ENCODE data around the gene GRIN3B.

GRIN3B gene

DNA sequence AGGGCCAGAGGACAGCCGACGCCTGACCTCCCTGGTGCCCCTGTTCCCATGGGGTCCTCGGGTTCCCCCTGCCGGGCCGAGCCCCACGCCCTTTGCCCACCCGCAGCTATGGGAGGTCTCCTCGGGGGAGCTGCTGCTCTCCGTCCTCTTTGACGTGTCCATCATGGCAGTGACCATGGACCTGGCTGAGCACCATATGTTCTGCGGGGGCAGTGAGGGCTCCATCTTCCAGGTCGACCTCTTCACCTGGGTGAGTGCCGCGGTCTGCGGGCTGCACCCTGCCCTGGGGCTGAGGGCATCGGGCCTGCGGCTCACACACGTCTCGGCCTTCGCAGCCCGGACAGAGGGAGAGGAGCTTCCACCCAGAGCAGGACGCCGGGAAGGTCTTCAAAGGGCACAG is 9.5 kb upstream of the GRIN3B start:
- ChIA-PET POLR2A (no interaction called here), CTCF (interaction anchor here (1.2 kb wide), 1 partner anchor 9 kb away, joined by 3 read pairs; no protein-coding TSS in a partner anchor)
- TF ChIP-seq, protein P1, sequence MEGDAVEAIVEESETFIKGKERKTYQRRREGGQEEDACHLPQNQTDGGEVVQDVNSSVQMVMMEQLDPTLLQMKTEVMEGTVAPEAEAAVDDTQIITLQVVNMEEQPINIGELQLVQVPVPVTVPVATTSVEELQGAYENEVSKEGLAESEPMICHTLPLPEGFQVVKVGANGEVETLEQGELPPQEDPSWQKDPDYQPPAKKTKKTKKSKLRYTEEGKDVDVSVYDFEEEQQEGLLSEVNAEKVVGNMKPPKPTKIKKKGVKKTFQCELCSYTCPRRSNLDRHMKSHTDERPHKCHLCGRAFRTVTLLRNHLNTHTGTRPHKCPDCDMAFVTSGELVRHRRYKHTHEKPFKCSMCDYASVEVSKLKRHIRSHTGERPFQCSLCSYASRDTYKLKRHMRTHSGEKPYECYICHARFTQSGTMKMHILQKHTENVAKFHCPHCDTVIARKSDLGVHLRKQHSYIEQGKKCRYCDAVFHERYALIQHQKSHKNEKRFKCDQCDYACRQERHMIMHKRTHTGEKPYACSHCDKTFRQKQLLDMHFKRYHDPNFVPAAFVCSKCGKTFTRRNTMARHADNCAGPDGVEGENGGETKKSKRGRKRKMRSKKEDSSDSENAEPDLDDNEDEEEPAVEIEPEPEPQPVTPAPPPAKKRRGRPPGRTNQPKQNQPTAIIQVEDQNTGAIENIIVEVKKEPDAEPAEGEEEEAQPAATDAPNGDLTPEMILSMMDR (IDR thresholded peaks at IDR 0.05; ENCODE audit: control extremely low read depth, extremely low read depth, low read depth, missing control alignments), result no peak
- no peak for DNase-seq (ENCODE audit: extremely low spot score)

DNA sequence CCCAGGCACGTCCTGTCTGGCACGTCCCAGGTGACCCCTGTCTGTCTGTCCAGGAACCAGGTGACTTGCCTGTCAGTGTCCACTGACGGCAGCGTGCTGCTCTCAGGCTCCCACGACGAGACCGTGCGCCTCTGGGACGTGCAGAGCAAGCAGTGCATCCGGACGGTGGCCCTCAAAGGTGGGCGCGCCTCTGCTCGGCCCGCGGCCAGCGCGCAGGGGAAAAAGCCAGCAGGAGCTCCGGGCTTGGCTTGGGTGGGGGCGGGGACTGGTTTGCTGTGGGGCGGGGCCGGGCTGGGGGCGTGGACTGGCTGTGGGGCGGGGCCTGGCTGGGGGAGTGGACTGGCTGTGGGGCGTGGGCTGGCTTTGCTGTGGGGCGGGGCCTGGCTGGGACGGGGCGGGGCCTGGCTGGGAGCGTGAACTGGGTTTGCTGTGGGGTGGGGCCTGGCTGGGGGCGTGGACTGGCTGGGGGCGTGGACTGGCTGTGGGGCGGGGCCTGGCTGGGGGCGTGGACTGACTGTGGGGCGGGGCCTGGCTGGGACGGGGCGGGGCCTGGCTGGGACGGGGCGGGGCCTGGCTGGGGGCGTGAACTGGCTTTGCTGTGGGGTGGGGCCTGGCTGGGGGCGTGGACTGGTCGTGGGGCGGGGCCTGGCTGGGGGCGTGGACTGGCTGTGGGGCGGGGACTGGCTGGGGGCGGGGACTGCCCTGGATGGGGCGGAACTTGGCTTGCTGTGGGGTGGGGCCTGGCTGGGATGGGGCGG is 8.9 kb upstream of the GRIN3B start:
- DNase-seq (ENCODE audit: extremely low spot score), result peak; percentile 63
- POLR2A ChIA-PET, result no interaction called here
- CTCF ChIA-PET, result interaction anchor here (1.2 kb wide), 1 partner anchor 9 kb away, joined by 3 read pairs; no protein-coding TSS in a partner anchor
- TF ChIP-seq, protein P1 (IDR thresholded peaks at IDR 0.05; ENCODE audit: control extremely low read depth, extremely low read depth, low read depth, missing control alignments), result no peak

DNA sequence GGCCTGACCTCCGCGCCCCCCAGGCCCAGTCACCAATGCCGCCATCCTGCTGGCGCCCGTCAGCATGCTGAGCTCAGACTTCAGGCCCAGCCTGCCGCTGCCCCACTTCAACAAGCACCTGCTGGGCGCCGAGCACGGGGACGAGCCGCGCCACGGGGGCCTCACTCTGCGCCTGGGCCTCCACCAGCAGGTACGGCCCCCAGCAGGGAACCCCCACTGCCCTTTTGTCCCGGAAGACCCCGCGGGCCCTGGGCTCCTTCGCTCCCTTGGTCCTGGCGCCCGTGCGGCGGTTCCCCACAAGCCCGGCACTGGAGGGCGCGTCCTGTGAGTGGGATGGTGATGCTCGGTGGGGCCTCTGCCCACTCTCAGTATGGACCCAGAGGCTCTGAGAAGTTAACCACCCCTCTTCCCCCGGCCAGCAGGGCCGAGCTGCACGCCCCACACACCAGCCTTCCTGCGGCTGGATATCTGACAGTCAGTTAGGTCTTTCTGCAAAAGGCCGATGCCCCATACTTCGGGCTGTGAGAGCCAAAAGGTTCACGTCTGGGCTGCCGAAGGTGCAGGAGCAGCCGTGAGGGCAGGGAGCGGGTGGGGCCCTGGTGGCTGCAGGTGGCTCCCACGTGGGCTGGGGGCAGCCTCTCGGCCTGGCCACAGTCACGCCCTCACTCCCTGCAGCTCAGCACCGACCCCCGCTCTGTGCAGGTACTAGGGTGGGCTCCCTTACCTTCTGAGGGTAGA is 8.1 kb upstream of the GRIN3B start:
- DNase-seq (ENCODE audit: extremely low spot score), result no peak
- TF ChIP-seq, protein P1 (IDR thresholded peaks at IDR 0.05; ENCODE audit: control extremely low read depth, extremely low read depth, low read depth, missing control alignments), result no peak
- ChIA-PET POLR2A (no interaction called here), CTCF (no interaction called here)

DNA sequence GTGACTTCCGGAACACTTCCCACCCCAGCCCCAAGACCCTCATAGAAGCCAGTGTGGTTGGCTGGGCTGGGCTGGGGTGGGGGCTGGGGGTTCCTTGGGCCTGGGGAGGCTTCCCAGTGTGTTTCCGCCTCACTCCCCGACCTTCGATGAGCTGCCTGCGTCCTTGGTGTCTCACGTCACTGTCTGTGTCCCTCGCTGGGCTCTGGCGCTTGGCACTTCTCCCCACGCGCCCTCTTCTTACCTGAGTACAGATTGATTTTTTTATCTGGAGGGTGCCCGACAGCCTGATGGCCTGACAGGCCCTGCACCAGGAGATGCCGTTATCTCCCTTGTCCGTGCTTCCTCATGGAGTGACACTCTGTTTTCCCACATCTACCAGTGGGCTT is 7.6 kb upstream of the GRIN3B start:
- ChIA-PET CTCF (interaction anchor here (1.1 kb wide), 1 partner anchor 69 kb away, joined by 4 read pairs; no protein-coding TSS in a partner anchor), POLR2A (no interaction called here)
- no peak for DNase-seq (ENCODE audit: extremely low spot score)
- TF ChIP-seq, protein P1 (IDR thresholded peaks at IDR 0.05; ENCODE audit: control extremely low read depth, extremely low read depth, low read depth, missing control alignments), result no peak

DNA sequence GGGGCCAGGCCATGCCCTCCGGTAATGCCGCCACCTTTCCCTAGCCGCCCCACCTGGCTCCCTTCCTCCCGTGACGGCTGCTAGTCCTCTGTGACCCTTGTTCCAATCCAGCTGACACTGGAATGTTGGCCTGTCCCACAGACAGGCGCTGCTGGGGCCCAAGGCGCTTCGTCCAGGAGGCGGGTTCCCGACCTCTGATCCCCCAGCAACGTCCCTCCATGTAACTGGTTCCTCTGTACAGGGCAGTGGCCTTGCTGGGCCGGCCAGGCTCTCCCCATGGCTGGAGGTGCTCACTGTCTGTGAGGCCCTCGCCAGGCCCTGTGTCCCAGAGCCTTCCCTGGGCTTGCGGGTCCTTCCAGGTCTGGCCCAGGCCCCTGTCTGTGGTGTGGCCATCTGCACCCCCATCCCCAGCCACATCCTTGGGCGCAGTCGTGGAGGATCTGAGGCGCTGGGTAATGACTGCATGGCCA is 6.8 kb upstream of the GRIN3B start:
- no peak for DNase-seq (ENCODE audit: extremely low spot score)
- TF ChIP-seq, protein P1 (IDR thresholded peaks at IDR 0.05; ENCODE audit: control extremely low read depth, extremely low read depth, low read depth, missing control alignments), result no peak
- ChIA-PET CTCF (interaction anchor here (1.1 kb wide), 1 partner anchor 70 kb away, joined by 4 read pairs; no protein-coding TSS in a partner anchor), POLR2A (no interaction called here)

DNA sequence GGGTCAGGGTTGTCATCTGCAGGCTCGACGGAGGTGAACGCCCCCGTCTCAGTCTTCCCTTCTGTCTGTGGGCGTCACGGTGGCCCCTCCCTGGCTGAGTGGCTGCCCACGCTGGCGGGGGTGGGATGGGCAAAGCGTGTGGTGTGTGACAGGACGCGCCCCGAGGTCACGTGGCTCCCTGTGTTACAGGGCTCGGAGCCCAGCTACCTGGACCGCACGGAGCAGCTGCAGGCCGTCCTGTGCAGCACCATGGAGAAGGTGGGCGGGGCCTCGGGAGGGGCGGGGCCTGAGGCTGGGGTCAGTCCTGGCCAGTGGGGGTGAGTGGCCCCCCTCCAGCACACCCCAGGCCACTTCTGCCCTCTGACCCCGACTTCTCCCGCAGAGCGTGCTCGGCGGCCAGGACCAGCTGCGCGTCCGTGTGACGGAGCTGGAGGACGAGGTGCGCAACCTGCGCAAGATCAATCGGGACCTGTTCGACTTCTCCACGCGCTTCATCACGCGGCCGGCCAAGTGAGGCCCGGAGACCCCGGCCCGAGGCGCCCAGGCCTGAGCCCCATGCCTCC is 6.3 kb upstream of the GRIN3B start:
- TF ChIP-seq, protein P1 (IDR thresholded peaks at IDR 0.05; ENCODE audit: control extremely low read depth, extremely low read depth, low read depth, missing control alignments), result no peak
- CTCF ChIA-PET, result interaction anchor here (1.7 kb wide), 1 partner anchor 10 kb away, joined by 5 read pairs; the partner anchor contains the start of gene WDR18
- DNase-seq (ENCODE audit: extremely low spot score), result no peak
- POLR2A ChIA-PET, result no interaction called here
